ENCODE measurements around the gene PTGIR.
"Not testable (repeated sequence)": the region's sequence is repeated elsewhere in the genome, so short reads cannot be mapped to it uniquely, and the experiment has no call there.

Gene PTGIR

DNA sequence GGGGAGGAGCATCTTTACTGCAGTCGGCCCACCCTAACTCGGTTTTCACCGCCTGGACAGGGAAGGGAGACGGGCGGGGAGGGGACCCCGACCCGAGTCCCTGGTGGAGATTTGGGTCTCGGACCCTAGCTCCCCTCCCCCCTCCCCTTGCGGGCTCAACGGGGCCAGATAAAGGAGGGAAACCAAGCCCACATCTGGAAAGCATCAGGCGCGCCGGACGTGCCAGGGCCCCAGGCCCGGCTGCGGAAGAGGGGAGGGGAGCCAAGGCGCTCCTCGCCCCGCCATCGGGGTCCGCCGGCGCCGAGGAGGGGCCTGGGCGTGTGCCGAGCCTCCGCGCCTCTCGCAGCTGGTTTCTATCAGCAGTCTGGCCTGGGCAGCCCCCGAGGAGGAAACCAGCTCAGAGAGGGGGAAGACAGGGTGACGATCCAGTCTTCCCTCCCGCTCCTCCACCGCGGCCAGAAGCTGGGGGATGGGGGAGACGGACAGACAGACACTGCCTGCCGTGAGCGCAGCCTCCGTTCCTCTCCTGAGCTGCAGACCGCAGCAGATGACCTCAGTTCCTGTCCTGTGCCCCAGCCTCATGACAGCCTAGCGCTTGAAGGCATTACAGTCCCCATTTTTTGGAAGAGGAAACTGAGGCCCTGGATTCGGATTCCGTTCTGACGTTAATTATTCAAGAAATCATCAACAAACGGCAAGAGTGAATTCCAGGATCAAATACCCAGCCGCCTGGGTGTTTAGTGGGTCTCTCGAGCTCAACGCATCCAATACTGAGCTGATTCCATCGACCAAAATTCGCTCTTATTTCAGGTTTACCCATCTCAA lies 14.7 kb upstream of the PTGIR start:
- DNase-seq = peak in 5 of 14 donors; percentile 14 to 38 (median 32)

DNA sequence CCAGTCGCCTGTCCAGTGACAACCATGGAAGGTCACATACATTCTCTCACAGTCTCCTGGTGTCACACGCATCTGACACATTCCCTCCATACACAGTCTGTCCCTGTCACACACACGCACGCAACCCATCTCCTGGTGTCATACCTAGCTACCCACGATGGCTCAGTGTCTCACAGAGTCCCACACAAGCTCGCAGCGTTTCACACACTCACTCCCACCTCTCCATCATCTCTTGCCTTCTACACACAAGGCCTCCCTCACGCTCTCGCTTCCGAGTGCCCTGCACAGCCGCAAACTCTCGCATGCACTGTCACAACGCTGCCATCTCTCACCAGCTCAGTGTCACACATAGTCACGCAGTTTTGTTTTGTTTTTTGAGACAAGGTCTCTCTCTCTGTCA lies 12.3 kb upstream of the PTGIR start:
- DNase-seq = no peak

- peak in 3 of 14 donors; percentile 8 to 30 (median 11) for DNase-seq
Observed at GRCh38 chr19:46635920-46636761, 11.3 kb upstream of the PTGIR start, which contains the start of gene GNG8. Gene GNG8 (minus strand): TSS chr19:46636202. CDS start chr19:46634682, 1,520 bp downstream.

- DNase-seq = no peak
Observed at GRCh38 chr19:46634656-46635218, 9.8 kb upstream of the PTGIR start.

GRCh38 chr19:46634045-46634655 lies 9.3 kb upstream of the PTGIR start:
- peak in 12 of 14 donors; percentile 17 to 79 (median 61) for DNase-seq

GRCh38 chr19:46633130-46633529 lies 8.2 kb upstream of the PTGIR start:
- no peak for DNase-seq

GRCh38 chr19:46631481-46631880 lies 6.6 kb upstream of the PTGIR start:
- no peak for DNase-seq

DNA sequence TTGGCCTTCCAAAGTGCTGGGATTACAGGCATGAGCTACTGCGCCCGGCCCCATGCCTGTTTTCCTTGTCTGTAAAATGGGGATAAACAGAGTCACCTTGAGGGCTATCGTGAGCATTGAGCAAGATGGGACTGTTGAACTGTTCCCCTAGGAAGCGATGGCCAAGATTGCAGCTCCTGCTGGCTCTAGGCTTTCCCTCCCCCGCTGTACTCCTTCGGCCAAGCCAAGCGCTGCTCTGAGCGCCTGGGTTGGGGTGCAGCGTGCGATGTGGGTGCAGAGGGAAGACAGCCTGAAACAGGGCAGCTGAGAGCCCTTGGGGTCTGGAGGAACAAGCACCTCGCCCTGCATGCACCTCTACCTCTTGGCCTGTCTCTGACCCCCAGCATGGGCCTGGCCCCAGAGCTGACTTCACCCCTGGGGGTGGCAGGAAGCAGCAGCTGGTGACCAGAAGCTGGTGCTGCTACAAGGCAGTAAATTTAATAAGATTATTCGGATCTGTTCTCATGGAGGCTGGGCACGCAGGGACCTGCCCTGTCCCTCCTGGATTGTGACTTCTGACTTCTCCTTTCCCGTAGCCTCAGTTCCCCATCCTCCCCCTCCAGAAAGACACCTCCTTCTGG lies 5.8 kb upstream of the PTGIR start:
- DNase-seq = no peak

DNA sequence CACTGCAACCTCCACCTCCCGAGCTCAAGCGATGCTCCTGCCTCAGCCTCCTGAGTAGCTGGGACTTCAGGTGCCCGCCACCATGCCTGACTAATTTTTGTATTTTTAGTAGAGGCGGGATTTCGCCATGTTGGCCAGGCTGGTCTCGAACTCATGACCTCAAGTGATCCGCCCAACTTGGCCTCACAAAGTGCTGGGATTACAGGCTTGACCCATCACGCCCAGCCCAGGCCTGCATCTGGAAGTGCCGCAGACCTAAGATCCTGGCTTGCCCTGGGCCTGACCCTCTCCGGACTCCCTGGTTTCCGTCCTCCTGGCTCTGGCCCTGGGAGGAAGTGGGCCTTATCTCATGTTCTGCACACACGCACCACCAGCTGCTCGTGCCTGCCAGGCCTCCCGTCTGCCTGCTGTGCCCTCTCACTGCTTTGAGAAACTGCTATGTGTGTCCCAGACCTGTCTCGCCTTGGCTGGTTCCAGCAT lies 4.7 kb upstream of the PTGIR start:
- no peak for DNase-seq

DNA sequence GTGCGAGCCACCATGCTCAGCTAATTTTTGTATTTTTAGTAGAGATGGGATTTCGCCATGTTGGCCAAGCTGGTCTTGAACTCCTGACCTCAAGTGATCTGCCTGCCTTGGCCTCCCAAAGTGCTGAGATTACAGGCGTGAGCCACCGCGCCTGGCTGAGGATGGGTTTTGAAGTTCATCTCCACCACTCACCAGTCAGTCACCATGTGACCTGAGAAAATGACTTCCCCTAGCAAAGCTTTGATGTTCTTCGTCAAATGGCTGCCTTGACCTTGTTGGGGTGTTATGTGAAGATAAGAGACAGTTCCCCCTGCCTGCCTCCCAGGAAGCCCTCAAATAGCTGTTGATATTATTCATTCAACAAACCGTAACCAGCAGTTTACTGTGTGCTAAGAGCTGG lies 4.1 kb upstream of the PTGIR start:
- not testable (repeated sequence) for DNase-seq

DNA sequence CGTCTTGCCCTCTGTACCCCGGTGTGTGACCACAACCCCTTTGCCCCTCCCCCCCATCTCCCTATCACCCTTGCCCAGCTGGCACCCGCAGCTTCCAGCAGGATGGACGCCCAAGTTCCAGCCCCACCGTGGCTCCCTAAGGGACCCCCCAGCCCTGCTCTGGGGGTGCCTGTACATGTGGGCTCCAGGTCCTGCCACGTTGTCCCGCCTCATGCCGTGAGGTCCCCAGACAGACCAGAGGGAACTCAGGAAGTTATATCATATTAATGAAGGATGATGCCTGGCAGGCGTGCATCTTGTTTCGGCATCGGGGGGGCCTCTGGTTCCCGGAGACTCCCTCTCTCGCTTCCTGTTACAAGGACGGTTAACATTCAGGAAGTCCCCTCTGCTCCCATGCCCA lies 1.6 kb upstream of the PTGIR start:
- DNase-seq = no peak

DNA sequence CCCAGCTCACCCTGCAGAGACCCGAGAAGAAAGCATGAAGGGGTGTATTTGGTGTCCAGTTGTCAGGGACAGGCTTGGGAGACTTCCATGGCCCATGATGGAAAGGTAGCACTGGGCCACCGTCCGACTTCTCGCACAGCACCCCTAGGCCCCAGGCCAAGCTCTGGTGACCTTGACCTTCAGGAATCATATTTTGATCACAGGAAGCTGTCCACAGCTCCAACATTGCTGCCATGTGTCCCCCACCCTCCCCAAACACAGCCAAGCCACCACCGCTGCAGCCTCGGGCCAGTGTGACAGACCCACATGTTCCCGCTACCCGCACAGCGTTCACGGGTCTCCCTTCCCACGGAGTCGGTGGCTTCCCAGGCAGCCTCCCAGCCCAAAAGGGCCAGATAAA lies 842 bp upstream of the PTGIR start:
- no peak for DNase-seq

GRCh38 chr19:46623915-46624502 lies 880 bp downstream of the PTGIR start:
- DNase-seq = no peak

- no peak for DNase-seq
Observed at GRCh38 chr19:46622118-46622446, 2.8 kb downstream of the PTGIR start.

GRCh38 chr19:46621191-46622117 lies 3.4 kb downstream of the PTGIR start:
- no peak for DNase-seq

- DNase-seq = no peak
Observed at GRCh38 chr19:46620716-46621115, 4.2 kb downstream of the PTGIR start.

DNA sequence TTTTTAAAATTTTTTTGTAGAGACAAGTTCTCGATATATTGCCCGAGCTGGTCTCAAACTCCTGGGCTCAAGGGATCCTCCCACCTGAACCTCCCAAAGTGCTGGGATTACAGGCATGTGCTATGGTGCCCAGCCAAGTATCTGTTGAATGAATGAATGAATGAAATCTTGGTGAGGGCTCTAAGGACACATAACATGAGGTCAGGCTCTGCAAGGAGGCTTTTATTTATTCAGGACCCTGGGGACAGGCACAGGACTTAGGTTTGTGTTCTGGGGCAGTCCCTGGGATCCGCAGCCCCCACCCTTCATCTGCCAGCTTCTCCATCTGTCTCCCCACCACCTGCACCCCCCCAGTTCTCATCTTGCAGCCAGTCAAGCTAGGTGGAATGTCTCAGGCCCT lies 4.6 kb downstream of the PTGIR start:
- DNase-seq = no peak

GRCh38 chr19:46618670-46619231 lies 6.1 kb downstream of the PTGIR start:
- no peak for DNase-seq

- DNase-seq = no peak
Observed at GRCh38 chr19:46617601-46618000, 7.3 kb downstream of the PTGIR start.

DNA sequence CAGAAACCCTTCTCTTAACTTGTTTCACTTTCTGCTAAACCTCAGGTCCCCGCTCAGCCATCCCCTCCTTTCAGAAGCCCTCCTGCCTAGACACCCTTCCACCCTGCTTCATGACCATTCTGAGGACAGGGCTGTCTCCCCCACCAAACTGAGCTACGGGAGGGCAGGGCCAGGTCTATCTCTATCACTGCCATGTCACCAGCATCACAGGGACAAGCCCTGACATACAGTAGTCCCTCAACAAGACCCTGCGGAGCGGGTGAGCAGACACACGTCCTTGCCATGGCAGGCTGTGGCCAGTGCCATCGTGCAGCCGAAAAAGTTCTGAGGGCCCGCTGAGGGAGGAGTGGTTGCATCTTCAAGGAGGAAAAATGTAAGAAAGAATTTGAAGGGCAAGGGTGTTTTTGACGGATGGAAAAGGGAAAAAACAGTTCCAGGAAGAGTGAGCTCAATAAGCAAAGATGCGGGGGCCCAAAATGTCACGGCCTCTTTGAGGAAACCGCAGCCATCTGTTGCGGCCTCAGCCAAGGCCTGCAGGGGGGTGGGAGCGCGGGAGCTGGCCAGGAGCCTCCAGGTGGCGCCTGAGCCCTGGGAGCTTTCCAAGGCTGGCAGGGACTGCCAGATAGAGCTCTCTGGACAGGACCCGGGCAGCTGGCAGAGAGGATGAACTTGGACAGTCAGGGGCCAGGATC lies 8.1 kb downstream of the PTGIR start:
- peak in 3 of 14 donors; percentile 11 to 57 (median 41) for DNase-seq

Data from C1 segment of cervical spinal cord (tissue), 14 donors.